ENCODE results near the gene AKAP8L.

AKAP8L gene

DNA sequence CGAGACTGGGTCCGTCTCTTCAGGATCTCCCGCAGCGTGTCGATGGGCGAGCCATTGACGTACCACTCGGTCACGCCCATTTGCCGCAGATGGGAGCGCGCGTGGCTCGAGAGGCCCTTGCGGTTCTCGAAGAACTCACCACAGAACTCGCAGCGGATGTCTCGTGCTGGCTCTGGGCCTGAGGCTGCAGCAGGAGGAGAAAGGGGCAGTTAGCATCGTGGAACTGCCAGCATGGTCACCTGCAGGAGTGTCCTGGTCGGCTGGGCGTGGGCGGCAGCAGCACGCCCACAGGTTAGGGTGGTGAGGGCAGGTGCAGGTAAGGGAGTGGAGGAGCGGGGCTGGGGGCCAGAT is 8.5 kb upstream of the AKAP8L start:
- no peak overlapping the region for H3K4me3 ChIP-seq (replicated peaks in 1 of 2; ENCODE audit: low read depth in 2 of 2, low read length in 2 of 2)
- DNase-seq (ENCODE audit: low read depth in 2 of 2), result no peak
- TF ChIP-seq, protein P1, sequence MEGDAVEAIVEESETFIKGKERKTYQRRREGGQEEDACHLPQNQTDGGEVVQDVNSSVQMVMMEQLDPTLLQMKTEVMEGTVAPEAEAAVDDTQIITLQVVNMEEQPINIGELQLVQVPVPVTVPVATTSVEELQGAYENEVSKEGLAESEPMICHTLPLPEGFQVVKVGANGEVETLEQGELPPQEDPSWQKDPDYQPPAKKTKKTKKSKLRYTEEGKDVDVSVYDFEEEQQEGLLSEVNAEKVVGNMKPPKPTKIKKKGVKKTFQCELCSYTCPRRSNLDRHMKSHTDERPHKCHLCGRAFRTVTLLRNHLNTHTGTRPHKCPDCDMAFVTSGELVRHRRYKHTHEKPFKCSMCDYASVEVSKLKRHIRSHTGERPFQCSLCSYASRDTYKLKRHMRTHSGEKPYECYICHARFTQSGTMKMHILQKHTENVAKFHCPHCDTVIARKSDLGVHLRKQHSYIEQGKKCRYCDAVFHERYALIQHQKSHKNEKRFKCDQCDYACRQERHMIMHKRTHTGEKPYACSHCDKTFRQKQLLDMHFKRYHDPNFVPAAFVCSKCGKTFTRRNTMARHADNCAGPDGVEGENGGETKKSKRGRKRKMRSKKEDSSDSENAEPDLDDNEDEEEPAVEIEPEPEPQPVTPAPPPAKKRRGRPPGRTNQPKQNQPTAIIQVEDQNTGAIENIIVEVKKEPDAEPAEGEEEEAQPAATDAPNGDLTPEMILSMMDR (IDR thresholded peaks at IDR 0.05; ENCODE audit: low read depth, low read length), result no peak

DNA sequence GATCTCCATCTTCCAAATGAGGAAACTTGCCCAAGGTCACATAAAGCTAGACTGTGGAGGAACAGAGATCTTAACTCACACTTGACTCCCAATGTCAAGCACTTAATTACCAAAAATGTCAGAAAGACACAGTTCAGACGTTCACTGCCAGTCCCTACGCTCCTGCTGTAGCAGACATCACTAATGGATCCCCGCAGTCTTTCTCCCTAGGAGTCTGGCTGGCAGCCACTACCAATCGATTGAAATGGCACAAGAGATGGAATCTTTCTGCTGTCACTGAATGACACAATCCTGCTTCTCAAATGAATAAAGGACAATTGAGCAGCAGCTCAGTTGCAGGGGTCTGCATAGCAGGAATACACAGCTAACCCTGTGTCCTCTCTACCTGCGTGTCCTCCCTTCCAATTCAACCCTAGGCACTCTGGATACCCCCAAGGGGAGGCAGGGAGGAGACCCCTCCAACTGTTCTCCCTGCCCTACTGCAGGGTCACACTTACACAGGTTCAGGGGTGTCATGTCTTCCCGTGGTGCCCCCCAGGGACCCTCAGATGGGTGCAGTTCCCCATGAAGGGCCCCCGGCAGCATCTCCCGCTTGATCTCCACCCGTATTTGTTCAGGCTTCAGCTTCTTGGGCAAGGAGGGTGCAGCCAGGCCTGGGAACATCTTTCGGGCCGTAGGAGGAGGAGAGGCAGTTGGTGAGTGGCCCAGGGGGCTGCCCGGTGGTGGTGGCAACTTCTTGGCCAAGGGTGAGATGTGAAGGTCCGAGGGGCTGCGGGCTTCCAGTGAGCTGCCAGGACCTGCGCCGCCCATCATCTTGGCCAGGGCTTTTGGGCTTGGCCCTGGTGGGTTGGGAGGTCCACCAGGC is 7.9 kb upstream of the AKAP8L start:
- DNase-seq (ENCODE audit: low read depth in 2 of 2), result no peak
- TF ChIP-seq, protein P1 (IDR thresholded peaks at IDR 0.05; ENCODE audit: low read depth, low read length), result no peak
- H3K4me3 ChIP-seq (replicated peaks in 1 of 2; ENCODE audit: low read depth in 2 of 2, low read length in 2 of 2), result no peak overlapping the region

DNA sequence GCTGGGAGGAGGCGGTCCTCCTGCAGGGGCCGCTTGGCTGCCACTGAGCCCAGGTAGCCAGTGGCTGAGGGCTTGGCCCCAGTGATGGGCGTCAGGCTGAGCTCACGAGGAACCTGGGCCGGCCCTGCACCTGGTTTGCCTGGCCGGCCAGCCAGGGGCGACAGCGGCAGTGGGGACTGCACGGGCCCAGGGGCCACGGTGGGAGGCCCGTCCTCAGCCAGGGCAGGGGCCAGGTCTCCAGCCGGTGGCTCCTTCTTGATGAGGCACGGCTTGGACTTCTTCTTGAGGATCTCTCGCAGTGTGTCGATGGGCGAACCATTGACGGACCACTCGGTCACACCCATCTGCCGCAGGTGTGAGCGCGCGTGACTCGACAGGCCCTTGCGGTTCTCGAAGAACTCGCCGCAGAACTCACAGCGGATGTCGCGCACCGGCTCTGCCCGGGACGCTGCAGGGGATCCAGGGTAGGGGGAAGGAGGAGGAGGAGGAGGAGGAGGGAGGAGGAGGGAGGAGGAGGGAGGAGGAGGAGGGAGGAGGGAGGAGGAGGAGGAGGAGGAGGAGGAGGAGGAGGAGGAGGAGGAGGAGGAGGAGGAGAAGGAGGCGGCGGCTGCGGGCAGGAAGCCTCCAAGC is 6.6 kb upstream of the AKAP8L start:
- no peak overlapping the region for H3K4me3 ChIP-seq (replicated peaks in 1 of 2; ENCODE audit: low read depth in 2 of 2, low read length in 2 of 2)
- TF ChIP-seq, protein P1 (IDR thresholded peaks at IDR 0.05; ENCODE audit: low read depth, low read length), result no peak
- DNase-seq (ENCODE audit: low read depth in 2 of 2), result no peak

DNA sequence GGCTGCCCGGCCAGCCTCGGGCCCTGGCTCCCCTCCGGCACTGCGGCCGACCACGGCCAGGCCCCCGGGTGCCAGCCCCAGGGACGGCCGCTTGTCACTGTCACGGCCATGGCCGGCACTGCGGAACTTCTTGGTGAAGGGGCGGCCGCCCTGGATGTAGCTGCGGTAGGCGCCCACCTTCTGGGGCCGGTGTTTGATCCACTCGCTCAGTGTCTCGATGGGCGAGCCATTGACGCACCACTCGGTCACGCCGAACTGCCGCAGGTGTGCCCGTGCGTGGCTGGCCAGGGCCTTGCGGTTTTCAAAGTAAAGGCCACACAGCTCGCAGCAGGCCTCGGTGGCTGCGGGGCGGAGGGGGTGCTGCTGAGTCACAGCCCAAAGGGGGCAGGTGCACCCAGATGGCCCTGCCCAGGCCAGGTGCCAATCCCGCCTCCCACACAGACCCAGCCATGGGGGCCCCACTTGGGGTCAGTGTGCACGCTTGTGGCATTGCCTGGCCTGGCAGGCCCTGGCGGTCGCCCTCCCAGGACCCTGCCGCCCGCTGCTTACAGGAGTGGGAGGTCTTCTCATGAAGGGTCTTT is 6.0 kb upstream of the AKAP8L start:
- DNase-seq (ENCODE audit: low read depth in 2 of 2), result no peak
- TF ChIP-seq, protein P1 (IDR thresholded peaks at IDR 0.05; ENCODE audit: low read depth, low read length), result no peak

DNA sequence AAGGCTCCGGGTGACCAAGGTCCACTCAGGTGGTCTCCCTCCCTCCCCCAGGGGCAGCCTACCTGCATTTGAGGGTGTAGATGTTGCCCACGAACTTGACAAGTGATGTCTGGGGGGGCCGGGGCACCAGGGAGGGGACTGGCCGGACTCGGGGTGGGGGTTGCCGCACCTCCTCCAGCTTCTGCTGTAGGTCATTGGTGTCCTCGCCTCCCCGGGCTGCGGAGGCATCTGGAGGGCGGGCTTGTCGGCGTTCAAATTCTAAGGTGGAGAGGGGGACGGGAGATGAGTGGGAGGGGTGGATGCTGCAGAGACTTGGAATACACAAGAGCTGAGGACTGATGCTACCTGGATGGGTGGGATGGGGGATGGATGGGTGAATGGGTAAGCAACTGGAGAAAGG is 5.3 kb upstream of the AKAP8L start:
- H3K4me3 ChIP-seq (replicated peaks in 1 of 2; ENCODE audit: low read depth in 2 of 2, low read length in 2 of 2), result no peak overlapping the region
- TF ChIP-seq, protein P1 (IDR thresholded peaks at IDR 0.05; ENCODE audit: low read depth, low read length), result no peak
- no peak for DNase-seq (ENCODE audit: low read depth in 2 of 2)

More for the DNA sequence above, 6.0 kb upstream of the AKAP8L start:
- no peak overlapping the region for H3K4me3 ChIP-seq (replicated peaks in 1 of 2; ENCODE audit: low read depth in 2 of 2, low read length in 2 of 2)

DNA sequence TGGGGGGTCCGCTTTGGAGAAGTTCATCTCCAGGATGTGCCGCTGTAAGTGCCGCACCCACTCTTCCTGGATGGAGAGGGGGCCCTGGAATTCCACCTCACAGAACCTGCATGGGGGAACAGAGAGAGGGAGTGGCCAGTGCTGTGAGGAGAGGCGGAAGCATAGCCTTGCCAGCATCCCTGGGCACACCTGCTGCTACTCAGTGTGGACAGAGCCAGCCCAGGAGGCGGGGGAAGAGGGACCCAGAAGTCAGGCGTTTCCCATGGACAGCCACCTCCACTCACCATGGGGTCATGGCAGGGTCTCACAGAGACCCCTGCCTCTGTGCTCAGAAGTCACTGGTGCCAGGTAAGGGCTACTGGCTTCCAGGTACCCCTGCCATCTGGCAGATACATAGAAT is 4.3 kb upstream of the AKAP8L start:
- TF ChIP-seq, protein P1 (IDR thresholded peaks at IDR 0.05; ENCODE audit: low read depth, low read length), result no peak
- DNase-seq (ENCODE audit: low read depth in 2 of 2), result no peak
- H3K4me3 ChIP-seq (replicated peaks in 1 of 2; ENCODE audit: low read depth in 2 of 2, low read length in 2 of 2), result no peak overlapping the region

All from cardiac fibroblast (primary cell).